ENCODE data around the gene SMIM22. TPM values are rescaled to one million over a fixed set of nuclear protein-coding genes. Genes with fewer than 3 reads are reported as not detected.

Gene SMIM22
- total RNA-seq, 3 donors from 2014 or later: 208 to 573 (median 395) TPM

- Histone ChIP-seq H3K4me1 (ENCODE audit: low read depth) (no peaks in the 10 kb centered on the region), H3K36me3 (ENCODE audit: low read depth) (peaks cover 3% of the 10 kb centered on the region), H3K9me3 (no peaks in the 10 kb centered on the region), H3K4me3 (no peak overlapping the region)
- TF ChIP-seq, protein P1, sequence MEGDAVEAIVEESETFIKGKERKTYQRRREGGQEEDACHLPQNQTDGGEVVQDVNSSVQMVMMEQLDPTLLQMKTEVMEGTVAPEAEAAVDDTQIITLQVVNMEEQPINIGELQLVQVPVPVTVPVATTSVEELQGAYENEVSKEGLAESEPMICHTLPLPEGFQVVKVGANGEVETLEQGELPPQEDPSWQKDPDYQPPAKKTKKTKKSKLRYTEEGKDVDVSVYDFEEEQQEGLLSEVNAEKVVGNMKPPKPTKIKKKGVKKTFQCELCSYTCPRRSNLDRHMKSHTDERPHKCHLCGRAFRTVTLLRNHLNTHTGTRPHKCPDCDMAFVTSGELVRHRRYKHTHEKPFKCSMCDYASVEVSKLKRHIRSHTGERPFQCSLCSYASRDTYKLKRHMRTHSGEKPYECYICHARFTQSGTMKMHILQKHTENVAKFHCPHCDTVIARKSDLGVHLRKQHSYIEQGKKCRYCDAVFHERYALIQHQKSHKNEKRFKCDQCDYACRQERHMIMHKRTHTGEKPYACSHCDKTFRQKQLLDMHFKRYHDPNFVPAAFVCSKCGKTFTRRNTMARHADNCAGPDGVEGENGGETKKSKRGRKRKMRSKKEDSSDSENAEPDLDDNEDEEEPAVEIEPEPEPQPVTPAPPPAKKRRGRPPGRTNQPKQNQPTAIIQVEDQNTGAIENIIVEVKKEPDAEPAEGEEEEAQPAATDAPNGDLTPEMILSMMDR (IDR thresholded peaks at IDR 0.05): no peak
- ATAC-seq (no peak), DNase-seq (no peak)
- intact Hi-C loops (cut with DNase I, micrococcal nuclease): no loop called here
These were observed 25.5 kb downstream of the SMIM22 start for GRCh38 chr16:4820652-4821051.

DNA sequence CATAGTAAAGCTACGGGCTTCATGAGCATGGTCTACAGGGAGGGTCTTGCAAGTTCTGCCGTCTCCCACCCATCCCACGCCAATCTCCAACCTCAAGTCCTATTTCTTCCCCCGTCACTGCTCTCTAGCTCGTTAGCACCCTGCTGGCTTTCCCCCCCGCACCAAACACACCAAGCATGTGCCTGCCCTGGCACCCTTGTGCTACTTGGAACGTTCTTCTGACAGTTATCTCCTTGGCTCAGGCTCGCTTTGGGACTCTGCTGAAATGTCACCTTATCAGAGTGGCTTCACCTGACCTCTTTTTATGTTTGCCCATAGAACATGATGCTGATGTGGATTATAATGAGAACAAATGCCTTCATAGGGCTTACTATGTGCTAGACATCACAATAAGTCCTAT lies 30.0 kb downstream of the SMIM22 start:
- TF ChIP-seq, protein P1 (IDR thresholded peaks at IDR 0.05): no peak
- H3K9me3 ChIP-seq: no peaks in the 10 kb centered on the region
- H3K36me3 ChIP-seq (ENCODE audit: low read depth): peaks cover 11% of the 10 kb centered on the region
- H3K4me3 ChIP-seq: no peak overlapping the region
- H3K4me1 ChIP-seq (ENCODE audit: low read depth): peaks cover 12% of the 10 kb centered on the region
- DNase-seq (no peak), ATAC-seq (no peak)
- intact Hi-C loops (cut with DNase I, micrococcal nuclease): no loop called here

DNA sequence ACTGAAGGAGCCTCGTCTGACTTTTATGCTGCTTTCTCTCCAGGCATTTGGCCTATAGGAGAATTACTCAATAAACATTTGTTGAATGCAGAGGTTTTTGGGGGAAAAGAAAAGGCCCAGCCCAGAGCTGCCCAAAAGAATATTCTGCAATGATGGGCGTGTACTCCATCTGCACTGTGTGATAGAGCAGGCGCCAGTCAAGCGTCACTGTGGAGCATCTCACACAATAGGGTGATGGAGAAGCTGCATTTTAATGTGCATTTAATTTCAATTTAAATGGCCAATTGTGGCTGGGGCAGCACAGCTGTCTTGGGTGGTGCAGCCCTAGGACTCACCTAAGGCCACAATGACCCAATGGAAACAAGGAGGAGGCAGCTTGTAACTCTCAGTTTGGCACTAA lies 31.4 kb downstream of the SMIM22 start:
- Histone ChIP-seq H3K9me3 (no peaks in the 10 kb centered on the region), H3K36me3 (ENCODE audit: low read depth) (peaks cover 11% of the 10 kb centered on the region), H3K4me3 (no peak overlapping the region), H3K4me1 (ENCODE audit: low read depth) (peaks cover 12% of the 10 kb centered on the region)
- intact Hi-C loops (cut with DNase I, micrococcal nuclease): no loop called here
- TF ChIP-seq, protein P1 (IDR thresholded peaks at IDR 0.05): no peak
- DNase-seq: no peak
- no peak for ATAC-seq

DNA sequence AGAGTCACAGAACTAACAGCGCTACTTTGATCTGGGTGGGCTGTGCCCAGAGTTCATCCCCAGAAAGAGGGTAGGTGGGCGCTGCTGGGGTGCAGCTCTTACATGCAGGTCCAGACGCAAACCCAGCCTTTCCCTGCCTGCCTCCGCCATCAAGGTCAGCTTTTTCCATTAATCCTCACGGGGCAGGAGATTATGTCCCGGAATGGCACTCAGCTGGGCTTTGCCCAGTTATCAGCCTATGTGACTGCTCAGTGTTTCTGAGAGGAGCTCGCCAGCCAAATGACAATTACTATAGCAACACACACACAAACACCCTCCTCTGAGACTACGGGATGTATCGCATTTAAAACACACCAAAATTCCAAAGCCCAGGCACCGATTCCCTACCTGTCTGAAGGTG lies 31.8 kb downstream of the SMIM22 start:
- TF ChIP-seq, protein P1 (IDR thresholded peaks at IDR 0.05): no peak
- intact Hi-C loops (cut with DNase I, micrococcal nuclease): no loop called here
- peak; percentile 13 for ATAC-seq
- Histone ChIP-seq H3K36me3 (ENCODE audit: low read depth) (peaks cover 11% of the 10 kb centered on the region), H3K4me1 (ENCODE audit: low read depth) (peaks cover 12% of the 10 kb centered on the region), H3K9me3 (no peaks in the 10 kb centered on the region), H3K4me3 (no peak overlapping the region)
- DNase-seq: no peak

- DNase-seq (peak in 2 of 3 donors; percentile 31 to 63), ATAC-seq (peak; percentile 77)
- no peaks in the 10 kb centered on the region for H3K9me3 ChIP-seq
- peaks cover 7% of the 10 kb centered on the region for H3K36me3 ChIP-seq (ENCODE audit: low read depth)
- peaks cover 21% of the 10 kb centered on the region for H3K4me1 ChIP-seq (ENCODE audit: low read depth)
- H3K4me3 ChIP-seq: no peak overlapping the region
- TF ChIP-seq, protein P1 (IDR thresholded peaks at IDR 0.05): no peak
- intact Hi-C loops (cut with DNase I, micrococcal nuclease): no loop called here
These were observed 33.6 kb downstream of the SMIM22 start for GRCh38 chr16:4828567-4829321.
